ENCODE data around the gene ANKRD33B.
"Not testable (repeated sequence)": the region's sequence is repeated elsewhere in the genome, so short reads cannot be mapped to it uniquely, and the experiment has no call there.

ANKRD33B gene

DNA sequence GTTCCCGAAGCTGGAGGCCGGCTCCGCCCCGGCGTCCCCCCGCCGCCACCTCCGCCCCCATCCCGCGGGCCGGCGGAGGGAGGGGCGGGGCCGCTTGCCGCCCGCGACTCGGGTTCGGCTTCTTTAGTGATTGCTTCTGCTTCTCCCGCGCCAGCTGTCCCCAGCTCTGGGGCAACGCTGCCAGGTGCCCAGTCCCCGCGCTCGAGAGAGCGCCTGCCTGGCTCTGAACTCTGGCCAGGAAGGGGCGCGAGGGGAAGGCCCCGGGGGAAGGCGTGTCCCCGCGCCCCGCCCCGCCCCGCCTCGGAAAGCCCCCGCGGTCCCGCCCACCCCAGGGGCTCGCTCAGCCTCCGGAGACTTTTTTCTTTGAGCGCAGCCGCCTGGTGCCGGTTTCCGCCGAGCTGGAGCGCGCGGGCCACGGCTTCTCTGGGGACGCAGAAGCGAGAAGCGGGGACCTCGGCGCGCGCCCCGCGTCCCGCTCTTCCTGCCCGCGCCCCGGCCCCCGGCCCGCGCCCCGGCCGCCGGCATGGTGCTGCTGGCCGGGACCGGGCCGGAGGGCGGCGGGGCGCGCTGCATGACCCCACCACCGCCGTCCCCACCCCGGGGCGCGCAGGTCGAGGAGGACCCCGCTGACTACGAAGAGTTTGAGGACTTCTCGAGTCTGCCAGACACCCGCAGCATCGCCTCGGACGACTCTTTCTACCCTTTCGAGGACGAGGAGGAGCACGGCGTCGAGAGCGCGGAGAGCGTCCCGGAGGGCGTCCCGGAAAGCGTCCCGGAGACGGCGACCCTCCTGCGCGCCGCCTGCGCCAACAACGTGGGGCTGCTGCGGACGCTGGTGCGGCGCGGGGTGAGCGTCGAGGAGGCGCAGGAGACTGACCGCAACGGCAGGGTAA lies at the start of gene ANKRD33B:
Gene ANKRD33B (plus strand): TSS at position 126 of the 893 bp plus-strand sequence. CDS start 398 bp downstream, at position 524.
- peak; percentile 82 for DNase-seq

- DNase-seq: not testable (repeated sequence)
These were observed 49.3 kb upstream of the ANKRD33B start for GRCh38 chr5:10514572-10514971.

DNA sequence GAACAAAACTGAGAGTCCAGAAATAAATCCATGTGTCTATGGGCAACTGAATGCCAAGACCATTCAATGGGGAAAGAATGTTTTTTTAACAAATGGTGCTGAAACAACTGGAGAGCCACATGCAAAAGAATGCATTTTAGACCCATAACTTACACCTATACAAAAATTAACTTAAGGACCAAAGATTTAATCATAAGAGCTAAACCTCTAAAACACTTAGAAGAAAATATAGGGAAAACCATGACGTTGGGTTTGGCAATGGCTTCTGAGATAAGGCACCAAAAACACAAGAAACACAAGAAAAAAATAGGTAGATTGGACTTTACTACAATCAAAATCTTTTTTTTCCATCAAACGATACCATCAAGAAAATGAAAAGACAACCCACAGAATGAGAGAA lies 48.4 kb upstream of the ANKRD33B start:
- no peak for DNase-seq

- no peak for DNase-seq
These were observed 45.5 kb upstream of the ANKRD33B start for GRCh38 chr5:10518347-10518746.

- no peak for DNase-seq
These were observed 44.1 kb upstream of the ANKRD33B start for GRCh38 chr5:10519729-10520128.

- DNase-seq: no peak
These were observed 43.2 kb upstream of the ANKRD33B start for GRCh38 chr5:10520706-10521105.

DNA sequence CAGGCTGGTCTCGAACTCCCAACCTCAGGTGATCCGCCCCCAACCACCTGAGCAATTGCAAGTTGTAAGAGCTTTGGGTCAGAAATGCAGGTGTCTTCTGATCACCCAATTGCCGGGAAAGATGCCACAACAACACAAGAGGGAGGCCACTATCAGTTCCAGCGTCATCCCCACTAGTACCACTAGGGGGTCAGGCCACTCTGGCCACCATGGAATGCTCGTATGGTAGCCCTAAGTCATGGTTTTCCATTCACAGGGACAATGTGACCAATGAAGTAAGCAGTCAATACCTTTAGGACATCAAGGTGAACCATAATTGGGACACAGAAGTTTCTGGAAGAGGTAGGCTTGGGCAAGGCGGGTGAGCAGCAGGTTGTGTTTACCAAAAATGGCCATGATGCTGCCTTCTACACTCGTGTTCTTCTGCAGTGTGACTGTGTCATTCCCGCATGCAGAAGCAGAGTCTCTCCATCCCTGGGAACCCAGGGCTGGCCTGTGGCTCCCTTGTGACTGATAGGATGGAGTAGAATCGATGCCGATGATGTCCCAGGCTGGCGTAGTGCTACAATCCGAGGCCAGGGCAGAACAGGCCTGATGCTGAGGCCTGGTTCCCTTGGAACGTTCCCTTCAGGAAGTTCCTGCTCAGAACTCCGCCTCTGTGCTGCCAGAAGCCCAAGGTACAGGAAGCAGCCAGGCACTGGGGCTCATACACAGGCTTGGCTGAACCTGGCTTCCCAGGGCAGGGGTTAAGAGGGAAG lies 42.2 kb upstream of the ANKRD33B start:
- DNase-seq: peak; percentile 15

DNA sequence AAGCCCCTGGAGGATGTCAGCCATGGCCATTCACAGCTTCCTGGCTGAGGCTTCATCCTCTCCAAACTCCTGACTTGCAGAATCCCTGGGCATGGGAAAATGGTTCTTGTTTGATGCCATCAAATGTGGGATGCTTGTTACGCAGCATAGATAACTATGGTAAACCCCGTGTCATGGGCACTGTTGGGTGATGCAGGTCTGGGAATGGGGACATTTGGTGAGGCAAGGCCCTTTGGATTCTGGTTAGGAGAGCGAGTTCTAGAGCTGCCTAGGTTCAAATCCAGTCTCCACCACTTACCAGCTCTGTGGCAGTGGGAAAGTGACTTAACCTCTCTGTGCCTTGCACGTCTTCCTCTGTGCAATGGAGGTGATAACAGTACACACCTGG lies 41.7 kb upstream of the ANKRD33B start:
- DNase-seq: no peak

- DNase-seq: no peak
These were observed 39.3 kb upstream of the ANKRD33B start for GRCh38 chr5:10524376-10525123.

DNA sequence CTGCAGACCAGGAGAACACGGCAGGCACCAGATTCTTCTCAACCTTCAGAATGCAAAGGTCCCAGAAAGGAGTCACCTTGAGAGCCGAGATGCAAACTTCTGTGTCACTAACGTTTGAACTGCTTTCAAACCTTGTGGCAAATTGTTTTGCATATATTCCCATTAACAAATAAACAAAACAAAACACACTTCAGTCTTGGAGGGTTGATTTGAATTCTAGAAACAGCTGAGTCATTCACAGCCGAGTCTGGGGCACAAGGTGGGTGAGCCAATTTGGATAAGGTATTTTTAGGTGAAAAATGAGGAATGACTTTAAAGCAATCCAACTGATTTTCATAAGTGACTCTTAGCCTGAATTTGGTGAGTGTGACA lies 38.8 kb upstream of the ANKRD33B start:
- DNase-seq: no peak

- DNase-seq: no peak
These were observed 36.5 kb upstream of the ANKRD33B start for GRCh38 chr5:10527281-10527950.

GRCh38 chr5:10528056-10528816 lies 35.6 kb upstream of the ANKRD33B start:
- no peak for DNase-seq

- DNase-seq: no peak
These were observed 35.0 kb upstream of the ANKRD33B start for GRCh38 chr5:10528827-10529226.

DNA sequence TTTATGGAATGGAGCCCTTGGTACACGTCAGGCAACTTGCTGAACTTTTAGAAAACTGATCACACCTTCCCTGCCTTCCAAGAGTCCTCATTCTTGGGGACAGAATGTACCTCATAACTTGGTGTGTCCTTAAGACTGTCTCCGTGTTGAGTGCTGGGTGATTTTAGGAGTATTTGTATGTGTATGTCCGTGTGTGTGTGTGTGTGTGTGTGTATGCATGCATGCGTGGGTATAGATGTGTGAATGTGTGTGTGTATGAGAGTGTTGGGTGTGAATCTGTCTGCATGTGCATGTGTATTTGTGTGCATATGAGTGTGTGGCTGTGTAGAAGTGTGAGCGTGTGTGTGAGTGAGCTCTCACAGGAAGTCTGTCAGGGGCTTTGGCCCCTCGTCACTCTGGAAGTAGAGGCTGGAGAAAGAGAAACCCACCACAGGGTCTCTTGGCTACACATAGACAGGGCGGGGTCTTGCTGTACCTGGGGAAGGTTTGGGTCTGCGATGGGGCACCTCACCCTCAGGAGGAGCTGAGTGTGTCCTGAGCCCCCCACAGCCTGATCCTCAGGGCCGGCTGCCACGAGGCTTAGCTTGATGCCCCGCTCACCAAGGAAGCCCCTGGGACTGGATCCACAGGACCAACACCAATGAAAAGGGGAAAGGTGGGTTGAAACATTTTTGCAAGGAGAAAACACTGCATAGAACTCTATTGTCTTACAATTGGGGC lies 33.1 kb upstream of the ANKRD33B start:
- no peak for DNase-seq

DNA sequence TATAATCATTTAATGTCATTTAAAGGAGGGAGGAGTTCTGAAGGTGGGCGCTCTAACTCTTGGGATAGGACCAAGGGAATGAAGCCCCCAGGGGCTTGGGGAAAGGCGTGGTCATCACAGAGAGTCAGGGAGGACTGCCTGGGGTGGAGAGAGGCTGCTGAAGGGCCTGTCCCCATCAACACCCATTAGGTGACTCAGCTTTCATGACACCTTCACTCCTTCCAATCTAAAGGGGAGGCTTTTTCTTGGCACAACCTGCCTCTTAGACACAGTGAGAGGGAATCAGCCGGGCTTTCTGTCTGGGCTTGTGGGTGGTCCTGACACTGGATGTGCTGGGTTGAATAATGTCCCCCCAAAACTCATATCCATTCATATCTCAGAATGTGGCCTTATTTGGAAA lies 31.4 kb upstream of the ANKRD33B start:
- no peak for DNase-seq

DNA sequence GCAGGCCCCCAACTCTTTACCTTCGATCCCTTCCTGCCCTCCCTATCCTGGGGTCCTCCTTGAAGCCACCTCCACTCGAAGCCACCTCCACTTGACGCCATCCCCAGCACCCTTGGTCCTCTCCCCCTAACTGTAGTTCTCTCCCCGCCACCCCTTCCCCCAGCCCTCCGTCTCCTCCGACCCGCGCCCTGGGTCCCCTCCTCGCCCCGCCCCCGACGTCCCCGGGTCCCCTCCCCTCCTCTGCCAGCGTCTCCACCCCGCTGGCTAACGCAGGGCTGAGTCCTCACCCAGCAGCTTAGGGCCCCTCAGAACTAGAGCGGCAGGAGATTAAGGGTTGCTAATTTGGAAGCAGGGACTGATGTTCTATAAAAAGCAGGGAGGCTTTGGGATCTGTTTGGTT lies 30.6 kb upstream of the ANKRD33B start:
- peak; percentile 12 for DNase-seq

DNA sequence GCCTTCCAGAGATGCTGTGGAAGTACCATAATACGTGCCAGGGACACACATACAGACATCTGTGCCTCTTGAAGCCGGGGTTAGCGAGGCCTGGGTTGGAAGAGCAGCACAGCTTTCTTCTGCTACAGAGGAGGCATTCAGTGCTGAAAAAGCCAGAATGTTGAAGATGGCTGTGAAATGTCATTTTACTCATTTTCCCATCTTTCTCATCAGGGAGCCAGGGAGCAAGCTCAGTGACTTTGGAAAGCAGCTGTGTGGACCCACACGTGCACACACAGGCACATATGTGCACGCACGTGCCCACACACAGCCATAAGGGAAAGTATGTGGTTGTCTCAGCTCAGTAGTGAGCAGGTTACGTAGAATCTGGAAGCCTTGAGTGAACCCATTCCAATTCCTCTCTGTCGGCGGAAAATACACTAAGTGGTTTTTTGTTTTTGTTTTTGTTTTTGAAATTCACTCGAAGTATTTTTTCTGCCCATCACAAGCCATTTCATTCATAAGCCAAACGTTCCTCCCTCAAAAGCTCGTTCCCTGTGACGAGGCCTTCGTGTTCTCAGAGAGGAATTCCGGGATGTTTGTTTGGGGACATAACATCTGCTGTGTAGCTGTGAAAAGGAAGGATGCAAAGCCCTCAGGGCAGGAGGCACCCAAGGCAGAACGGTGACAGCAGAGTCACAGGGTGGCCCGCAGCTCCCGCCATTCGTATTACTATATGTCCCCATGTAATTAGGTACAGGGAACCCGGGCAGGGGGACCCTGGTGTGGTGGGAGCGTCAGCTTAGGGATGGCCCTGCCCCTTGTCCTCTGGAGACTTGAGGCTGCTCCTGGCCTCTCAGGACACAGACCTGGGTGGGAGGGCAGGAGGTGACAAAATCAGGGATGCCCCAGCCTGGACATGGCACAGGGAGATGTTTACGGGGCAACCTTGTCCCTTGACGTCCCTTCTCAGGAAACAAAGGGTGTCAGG lies 29.0 kb upstream of the ANKRD33B start:
- no peak for DNase-seq

GRCh38 chr5:10536511-10536910 lies 27.4 kb upstream of the ANKRD33B start:
- no peak for DNase-seq

DNA sequence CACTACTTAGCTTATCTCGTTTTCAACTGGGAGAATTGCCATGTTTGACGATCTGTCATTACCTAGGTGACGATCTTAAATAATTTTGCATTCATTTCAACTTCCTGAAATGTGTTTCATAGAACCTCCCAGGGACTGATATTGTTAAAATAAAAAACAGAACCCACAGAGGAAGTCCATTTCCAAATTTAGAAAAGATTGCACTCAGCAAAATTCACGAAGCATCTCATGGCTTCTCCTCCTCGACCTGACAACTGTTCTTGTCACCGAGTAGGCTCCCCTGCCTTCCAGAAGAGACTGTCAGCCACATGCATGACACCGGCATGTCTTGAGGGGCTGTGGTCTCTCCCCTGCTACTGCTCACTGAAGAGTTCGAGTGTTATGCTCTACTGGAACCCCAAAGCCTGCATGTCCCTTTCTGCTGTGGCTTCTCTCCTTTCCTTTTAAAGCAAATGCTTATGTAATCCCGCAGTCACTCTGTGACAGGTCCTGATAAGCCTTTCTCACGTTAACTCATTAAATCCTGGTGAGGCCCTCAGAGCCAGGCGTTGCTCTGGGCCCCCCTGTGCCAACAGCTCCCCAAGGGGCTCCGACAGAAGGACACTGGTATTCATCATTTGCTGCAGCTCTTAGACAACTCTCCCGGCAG lies 26.8 kb upstream of the ANKRD33B start:
- DNase-seq: no peak

GRCh38 chr5:10537624-10538023 lies 26.2 kb upstream of the ANKRD33B start:
- DNase-seq: no peak

All from activated CD4-positive, alpha-beta T cell treated with anti-CD3 and anti-CD28 coated beads for 48 hours (primary cell).